ENCODE measurements around the gene SACM1L.

Gene SACM1L

GRCh38 chr3:45730409-45731154 is 41.4 kb downstream of the SACM1L start:
- no peak for DNase-seq (ENCODE audit: low read depth)
- no peak for TF ChIP-seq MYC (IDR thresholded peaks at IDR 0.05; ENCODE audit: low read depth, low read length)
- TF ChIP-seq CTCF (IDR thresholded peaks at IDR 0.05; ENCODE audit: low read depth, low read length): no peak
- TF ChIP-seq MAX (IDR thresholded peaks at IDR 0.05; ENCODE audit: low read depth, low read length): no peak
- TF ChIP-seq POLR2A (IDR thresholded peaks at IDR 0.05; ENCODE audit: extremely low read depth, insufficient read length): no peak
- no peak overlapping the region for H3K4me3 ChIP-seq (ENCODE audit: low read depth, low read length)

DNA sequence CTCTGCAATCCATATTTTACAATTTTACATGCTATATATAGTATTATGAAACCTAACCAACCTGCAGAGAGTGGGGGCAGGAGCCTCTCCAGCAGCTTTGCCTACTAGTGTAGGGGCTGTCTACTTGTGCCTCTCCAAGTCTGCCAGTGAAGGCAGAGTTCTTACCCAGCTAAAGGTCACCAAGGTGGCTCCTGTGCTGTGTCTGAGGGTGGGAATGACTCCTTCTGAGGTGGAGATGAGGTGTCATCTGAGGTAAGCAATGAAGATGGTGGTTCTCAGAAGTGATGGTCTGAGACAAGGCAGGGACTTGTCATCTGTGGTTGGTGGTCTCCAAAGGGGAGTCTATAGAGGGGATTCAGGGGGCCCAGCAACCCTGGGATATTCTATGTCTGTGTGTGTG is 47.5 kb downstream of the SACM1L start:
- H3K4me3 ChIP-seq (ENCODE audit: low read depth, low read length): no peak overlapping the region
- TF ChIP-seq MAX (IDR thresholded peaks at IDR 0.05; ENCODE audit: low read depth, low read length): no peak
- TF ChIP-seq POLR2A (IDR thresholded peaks at IDR 0.05; ENCODE audit: extremely low read depth, insufficient read length): no peak
- TF ChIP-seq MYC (IDR thresholded peaks at IDR 0.05; ENCODE audit: low read depth, low read length): no peak
- TF ChIP-seq CTCF (IDR thresholded peaks at IDR 0.05; ENCODE audit: low read depth, low read length): no peak
- no peak for DNase-seq (ENCODE audit: low read depth)

GRCh38 chr3:45737234-45737633 is 48.0 kb downstream of the SACM1L start:
- no peak for TF ChIP-seq MYC (IDR thresholded peaks at IDR 0.05; ENCODE audit: low read depth, low read length)
- TF ChIP-seq CTCF (IDR thresholded peaks at IDR 0.05; ENCODE audit: low read depth, low read length): no peak
- no peak for TF ChIP-seq POLR2A (IDR thresholded peaks at IDR 0.05; ENCODE audit: extremely low read depth, insufficient read length)
- TF ChIP-seq MAX (IDR thresholded peaks at IDR 0.05; ENCODE audit: low read depth, low read length): no peak
- H3K4me3 ChIP-seq (ENCODE audit: low read depth, low read length): no peak overlapping the region
- no peak for DNase-seq (ENCODE audit: low read depth)

DNA sequence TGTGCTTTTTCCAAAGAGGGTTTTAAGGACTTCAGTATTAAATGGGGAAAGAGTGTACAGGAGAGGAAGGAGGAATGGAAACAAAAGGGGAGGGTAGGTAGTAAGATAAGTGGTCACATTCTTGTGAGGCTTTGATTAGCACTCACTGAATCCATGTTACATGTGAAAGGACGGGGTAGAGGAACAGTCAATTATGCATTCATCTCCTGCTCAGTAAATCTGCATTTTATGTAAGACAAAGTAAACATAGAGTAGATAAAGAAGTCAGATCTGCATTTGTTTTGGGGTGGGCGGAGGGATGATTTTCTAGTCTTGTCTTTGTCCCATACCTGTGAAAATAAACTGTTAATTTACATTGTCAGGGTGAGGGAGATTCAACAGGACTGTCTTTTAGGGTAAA is 50.8 kb downstream of the SACM1L start:
- H3K4me3 ChIP-seq (ENCODE audit: low read depth, low read length): no peak overlapping the region
- TF ChIP-seq MAX (IDR thresholded peaks at IDR 0.05; ENCODE audit: low read depth, low read length): no peak
- no peak for TF ChIP-seq CTCF (IDR thresholded peaks at IDR 0.05; ENCODE audit: low read depth, low read length)
- TF ChIP-seq MYC (IDR thresholded peaks at IDR 0.05; ENCODE audit: low read depth, low read length): no peak
- no peak for TF ChIP-seq POLR2A (IDR thresholded peaks at IDR 0.05; ENCODE audit: extremely low read depth, insufficient read length)
- no peak for DNase-seq (ENCODE audit: low read depth)

DNA sequence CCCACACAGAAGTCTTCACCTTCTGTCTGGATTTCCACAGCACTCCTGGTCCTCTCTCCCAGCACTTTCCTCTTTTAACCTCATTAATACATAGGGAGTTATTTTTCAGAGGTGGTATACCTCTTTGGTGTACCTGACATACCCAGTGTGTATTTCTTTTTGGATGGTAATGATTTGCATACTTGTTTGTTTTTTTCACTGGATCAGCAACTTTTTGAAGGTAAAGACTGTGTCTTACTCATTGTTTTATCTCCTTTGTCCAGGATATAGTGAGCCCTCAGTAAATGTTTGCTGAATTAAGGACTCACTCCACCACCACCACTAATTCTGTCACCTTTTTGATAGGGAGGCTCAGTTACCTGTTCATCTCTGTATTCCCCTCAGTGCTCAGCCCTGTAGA is 52.1 kb downstream of the SACM1L start:
- no peak for TF ChIP-seq POLR2A (IDR thresholded peaks at IDR 0.05; ENCODE audit: extremely low read depth, insufficient read length)
- no peak for TF ChIP-seq MAX (IDR thresholded peaks at IDR 0.05; ENCODE audit: low read depth, low read length)
- TF ChIP-seq MYC (IDR thresholded peaks at IDR 0.05; ENCODE audit: low read depth, low read length): no peak
- TF ChIP-seq CTCF (IDR thresholded peaks at IDR 0.05; ENCODE audit: low read depth, low read length): no peak
- DNase-seq (ENCODE audit: low read depth): no peak
- H3K4me3 ChIP-seq (ENCODE audit: low read depth, low read length): no peak overlapping the region

Measured in NB4 (cell line).